Activated naive CD4-positive, alpha-beta T cell treated with Interleukin-2 at 50 U/mL for 16 hours (primary cell): ENCODE data around the gene COL27A1.

Experiments
- DNase-seq: peaks from one replicate; pipeline ENCODE4 v3.0.0-alpha.2; 2020

The COL27A1 gene

GRCh38 chr9:114169029-114169951 lies 14.0 kb downstream of the COL27A1 start:
- DNase-seq, result no peak

DNA sequence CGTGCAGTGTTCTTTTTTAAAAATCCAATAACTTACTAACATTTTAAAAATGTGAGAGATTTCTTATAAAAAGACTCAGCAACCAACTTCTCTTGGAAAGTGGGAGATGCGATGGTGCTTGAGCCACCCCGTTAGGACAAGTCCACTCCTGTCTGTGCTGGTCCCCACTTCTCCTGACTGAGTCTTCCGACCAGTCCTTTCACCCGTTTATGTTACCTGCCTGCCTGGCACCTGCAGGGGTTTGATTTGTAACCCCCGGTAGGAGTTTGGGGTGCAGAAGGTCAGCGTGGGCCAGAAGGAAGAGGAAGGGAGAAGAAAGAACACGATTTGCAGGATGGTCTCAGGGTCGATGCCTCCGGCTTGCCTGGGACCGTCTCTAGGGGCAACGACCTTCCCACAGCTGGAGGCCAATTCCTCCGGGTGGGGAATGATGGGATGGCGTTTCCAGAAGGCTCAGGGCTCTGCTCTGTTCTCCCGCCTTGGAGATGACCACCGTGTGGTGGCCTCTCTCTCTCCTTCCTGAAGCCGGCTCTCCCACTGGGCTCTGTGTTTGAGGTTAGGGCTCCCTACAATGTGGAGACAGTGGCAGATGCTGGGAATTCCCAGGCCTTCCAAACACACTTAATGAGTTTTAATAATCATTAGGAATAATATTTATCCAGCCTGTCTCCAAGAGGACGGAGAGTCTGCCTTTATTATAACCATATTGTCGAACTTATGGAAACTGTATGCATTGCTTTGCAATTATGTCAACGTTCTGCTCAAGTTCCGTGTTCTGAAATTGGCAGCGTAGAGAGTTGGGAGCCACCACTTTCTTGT lies 14.8 kb downstream of the COL27A1 start:
- no peak for DNase-seq

- DNase-seq, result no peak
Observed at GRCh38 chr9:114170771-114171461, 15.6 kb downstream of the COL27A1 start.

DNA sequence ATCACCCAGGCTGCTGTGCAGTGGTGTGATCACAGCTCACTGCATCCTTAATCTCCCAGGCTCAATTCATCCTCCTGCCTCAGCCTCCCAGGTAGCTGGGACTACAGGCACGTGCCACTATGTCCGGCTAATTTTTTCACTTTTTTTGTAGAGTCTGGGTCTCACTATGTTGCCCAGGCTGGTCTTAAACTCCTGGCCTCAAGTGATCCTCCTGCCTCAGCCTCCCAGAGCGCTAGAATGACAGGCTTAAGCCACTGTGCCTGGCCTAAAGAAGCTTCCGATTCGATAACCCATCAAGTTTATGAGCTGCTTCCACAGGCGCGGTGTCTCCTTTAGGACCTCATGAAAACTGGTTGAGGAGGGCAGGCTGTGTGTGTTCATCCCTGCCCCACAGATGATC lies 16.2 kb downstream of the COL27A1 start:
- no peak for DNase-seq

DNA sequence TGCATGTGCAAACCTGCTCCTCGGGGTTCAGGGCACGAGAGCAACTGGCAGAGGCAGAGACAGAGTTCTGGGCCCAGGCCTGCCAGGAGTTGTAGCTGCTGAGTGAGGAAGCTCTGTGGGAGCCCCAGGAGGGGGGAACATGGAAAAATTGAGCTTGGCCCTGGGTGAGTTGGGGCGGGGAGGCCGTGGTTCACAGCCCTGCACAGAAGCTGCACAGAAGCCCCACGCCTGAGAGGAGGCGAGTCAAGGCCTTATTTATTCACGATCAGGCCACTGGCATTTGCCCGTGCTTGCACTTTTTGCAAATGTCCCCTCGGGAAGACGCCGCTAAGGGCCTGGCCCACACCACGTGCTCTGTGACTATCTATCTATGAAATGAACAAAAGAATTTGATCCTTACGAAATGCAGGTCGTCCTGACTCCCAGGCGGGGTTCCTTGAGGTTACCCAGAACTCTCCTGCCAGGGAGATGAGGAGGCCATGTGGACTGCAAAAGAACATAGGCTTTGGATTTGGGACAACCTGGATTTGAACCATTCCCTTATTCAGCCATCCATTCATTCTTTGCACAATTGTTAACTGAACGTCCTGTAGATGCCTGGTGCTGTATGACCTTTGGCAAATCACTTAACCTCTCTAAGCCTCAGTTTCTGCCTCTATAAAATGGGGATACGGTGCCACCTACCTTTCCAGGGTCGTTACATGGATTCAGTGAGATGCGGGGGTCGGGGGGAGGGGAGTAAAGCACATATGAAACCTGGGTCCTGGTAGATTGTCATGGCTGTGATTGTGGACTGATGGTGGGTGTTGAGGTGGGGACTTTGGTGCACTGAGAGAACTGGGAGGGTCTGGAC lies 17.9 kb downstream of the COL27A1 start:
- DNase-seq, result no peak

- DNase-seq, result no peak
Observed at GRCh38 chr9:114174557-114174875, 19.2 kb downstream of the COL27A1 start.

- no peak for DNase-seq
Observed at GRCh38 chr9:114174876-114175771, 19.8 kb downstream of the COL27A1 start.

DNA sequence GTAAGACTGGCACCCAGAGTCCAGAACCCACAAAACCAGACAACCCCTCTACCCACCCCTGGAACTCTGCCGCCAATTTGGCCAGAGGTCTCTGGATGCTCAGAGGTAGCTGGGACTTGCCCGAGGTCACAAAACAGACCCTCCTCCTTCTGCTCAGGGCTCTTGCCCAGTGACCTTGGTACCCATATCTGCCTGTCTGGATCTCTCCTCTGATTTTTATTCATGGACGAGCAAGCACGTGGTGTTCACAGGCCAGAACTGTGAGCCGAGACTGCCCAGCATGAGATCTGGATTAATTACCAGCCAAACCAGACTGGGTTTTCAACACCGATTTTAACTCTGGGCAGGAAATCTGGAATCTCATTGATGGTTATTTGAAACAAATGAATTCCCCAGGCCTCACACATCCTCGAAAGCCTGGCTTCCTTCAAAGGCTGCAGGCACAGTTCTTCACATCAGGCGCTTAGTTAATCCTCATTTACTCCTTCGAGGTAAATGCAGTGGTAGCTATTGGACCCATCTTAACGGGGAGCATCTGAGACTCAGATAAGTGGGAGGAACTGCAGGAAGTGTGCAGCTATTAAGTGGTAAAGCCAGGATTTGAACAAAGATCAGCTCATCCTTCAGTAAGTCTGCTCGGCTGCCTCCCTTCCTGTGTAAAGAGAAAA lies 21.4 kb downstream of the COL27A1 start:
- DNase-seq, result no peak

DNA sequence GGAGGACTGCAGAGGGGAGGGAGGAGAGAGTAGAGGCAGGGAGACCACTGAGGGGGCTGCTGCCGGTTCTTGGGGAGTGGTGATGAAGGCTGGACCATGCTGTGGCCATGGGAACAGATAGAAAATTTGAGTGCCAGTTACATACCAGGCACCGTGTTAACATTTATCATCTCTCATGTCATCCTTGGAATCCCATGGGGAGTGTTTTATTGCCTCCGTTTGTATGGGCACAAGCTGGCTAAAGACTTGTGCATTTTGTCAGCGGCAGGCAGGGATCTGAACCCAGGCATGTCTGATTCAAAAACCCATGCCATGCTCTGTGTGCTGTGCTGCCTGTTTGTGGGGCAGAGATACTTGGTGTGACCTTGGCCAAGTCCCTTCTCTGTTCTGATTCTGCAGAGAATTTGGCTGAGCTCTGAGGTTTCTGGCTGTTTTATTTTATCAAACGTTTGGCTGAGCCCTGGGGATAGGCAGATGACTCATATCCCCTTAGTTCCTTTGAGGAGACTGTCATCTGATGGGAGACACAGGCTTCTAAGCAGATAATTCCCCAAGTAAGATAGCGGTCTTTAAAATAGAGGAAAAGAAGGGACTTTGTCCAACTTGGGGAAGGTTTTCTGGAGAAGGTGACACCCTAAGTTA lies 22.2 kb downstream of the COL27A1 start:
- no peak for DNase-seq

DNA sequence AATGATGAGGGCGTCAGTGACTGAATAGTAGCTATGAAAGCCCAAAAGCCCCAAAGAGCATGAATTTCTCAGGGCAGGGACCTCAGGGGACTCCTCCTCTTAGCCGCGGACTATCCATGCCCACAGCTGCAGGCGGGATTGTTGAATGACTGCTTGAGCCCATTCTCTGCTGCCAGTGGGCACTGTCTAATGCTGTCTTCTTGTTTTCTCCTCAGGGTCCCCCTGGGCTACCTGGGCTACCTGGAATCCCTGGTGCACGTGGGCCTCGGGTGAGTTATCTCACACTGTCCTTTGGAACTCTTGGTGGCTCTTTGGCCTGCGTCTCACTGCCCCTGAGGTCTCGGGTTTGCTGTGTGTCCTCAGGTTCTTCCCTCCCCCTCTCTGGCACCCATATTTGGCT lies 22.7 kb downstream of the COL27A1 start:
- DNase-seq, result no peak

DNA sequence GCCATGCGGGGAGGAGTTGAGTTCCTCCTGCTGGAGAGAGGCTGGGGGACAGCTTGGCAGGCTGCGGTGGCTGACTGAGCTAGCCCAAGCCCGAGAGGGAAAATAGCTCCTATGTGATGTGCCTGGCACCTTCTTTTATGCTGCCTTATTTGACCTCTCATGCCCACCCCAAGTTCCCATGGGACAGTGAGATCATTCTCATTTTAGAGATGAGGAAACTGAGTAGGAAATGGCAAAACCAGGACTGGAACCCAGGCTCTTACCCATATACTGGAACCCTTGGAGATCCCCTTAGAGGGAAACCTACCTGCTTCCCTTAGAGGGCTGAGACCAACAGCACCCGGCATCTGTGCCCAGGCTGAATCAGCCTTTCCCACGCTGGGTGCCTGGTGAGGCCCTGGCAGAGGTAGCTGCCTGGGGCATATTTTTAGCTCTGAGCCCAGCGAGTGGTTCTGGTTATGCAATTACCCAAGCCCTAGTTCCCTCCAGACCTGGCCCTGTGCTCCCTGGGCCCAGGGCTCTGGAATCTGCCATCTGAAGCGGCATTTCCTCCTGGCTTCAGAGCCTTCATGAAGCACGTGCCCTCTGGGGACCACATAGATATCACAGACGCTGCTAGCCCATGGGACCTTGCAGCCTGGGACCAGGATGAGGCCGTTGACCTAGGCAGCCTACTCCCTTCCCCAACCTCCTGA lies 23.6 kb downstream of the COL27A1 start:
- no peak for DNase-seq

DNA sequence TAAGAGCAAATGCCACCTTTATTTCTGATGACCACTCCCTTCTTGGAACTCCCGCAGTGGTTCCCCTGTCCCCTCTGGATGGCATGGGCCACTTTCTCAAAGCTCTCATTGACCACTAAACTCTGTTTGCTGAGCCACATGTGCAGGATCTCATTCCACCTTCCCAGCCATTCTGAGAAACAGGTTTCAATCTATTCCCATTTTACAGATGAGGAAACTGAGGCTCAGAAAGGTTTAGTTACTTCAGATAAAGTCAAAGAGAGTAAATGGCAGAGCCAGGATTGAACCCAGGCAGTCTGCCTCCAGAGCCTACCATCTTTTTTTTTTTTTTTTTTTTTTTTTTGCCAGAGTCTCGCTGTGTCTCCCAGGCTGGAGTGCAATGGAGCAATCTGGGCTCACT lies 24.2 kb downstream of the COL27A1 start:
- no peak for DNase-seq

DNA sequence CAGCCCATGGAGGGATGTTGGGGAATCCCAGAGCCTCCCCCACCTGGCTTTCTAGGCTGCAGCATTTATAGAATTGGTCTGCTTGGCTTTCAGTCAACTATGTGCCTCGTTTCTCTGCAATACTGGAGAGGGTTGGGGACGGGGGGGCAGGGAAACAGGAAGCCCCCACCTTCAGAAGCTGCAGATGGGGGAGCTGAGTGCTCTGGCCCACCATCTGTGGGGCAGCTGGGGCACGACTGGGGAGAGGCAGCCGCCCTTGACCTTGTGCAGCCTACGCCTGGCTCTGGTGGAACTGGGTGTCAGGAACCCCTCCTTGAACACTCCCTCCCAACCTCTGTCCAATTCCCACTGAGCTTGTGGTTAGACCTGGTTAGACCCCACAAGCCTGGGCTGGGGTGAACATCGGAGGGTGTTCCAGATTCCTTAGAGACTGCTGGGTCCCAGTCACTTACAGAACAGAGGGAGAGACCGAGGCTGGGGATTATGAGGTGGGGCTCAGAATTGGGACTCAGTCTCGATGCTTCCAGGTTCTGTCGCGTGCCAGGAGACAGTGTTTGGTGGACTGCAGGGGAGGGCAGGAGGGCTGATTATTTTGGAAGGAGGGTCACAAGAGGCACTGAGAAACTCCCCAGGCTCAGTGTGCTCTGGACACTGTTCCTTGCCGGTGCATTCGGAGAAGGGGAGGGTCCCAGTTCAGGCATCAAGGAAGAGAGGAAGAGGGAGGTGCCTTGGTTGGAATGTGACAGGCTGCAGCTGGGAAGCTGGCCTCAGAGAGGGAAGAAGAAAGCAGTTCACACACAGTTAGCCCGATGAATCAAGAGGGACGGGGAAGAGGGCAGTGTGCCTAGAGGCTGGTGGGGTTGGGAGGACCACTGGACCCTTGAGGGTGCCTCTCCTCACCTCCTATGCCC lies 25.6 kb downstream of the COL27A1 start:
- DNase-seq, result no peak

GRCh38 chr9:114181607-114182409 lies 26.5 kb downstream of the COL27A1 start:
- no peak for DNase-seq

GRCh38 chr9:114183006-114183405 lies 27.7 kb downstream of the COL27A1 start:
- DNase-seq, result no peak

DNA sequence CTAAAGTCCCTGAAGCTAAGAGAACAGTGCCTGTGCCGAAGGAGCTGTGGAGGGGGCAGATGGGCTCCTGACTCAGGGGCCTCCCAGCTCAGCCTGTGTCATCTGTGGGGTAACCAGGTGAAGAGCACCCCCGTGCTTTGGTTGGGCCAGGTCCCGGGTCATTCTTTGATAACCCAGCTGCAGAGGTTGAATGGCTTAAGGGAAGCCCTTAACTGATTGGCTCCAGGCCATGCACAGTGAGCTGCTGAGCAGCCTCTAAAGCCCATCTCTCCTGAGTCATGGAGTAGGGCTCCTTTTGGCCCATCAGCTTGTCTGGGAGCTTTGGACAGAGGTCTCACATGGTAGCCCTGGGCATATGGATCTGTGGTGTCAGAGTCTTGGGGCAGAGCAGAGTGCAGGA lies 28.7 kb downstream of the COL27A1 start:
- DNase-seq, result no peak

GRCh38 chr9:114184866-114185265 lies 29.5 kb downstream of the COL27A1 start:
- DNase-seq, result no peak
